Measurements from ENCODE around the gene BPHL.
A peak's percentile ranks its signal among the peaks of the same experiment; 100 is the strongest.
"Not testable (repeated sequence)": the region's sequence is repeated elsewhere in the genome, so short reads cannot be mapped to it uniquely, and the experiment has no call there.

Gene BPHL

GRCh38 chr6:3156184-3157130, 37.9 kb downstream of the BPHL start:
- not testable (repeated sequence) for DNase-seq (ENCODE audit: low read depth in 2 of 2)

GRCh38 chr6:3157131-3157933, 38.8 kb downstream of the BPHL start, which contains the start of gene TUBB2A:
Gene TUBB2A (minus strand): TSS chr6:3157544. CDS start chr6:3157463, 81 bp downstream.
- peak; percentile 80 to 84 for DNase-seq (ENCODE audit: low read depth in 2 of 2)

- peak; percentile 25 to 32 for DNase-seq (ENCODE audit: low read depth in 2 of 2)
Measured at GRCh38 chr6:3159805-3160781, 41.6 kb downstream of the BPHL start.

- DNase-seq (ENCODE audit: low read depth in 2 of 2), result no peak
Measured at GRCh38 chr6:3162067-3162497, 43.6 kb downstream of the BPHL start.

GRCh38 chr6:3162565-3163247, 44.2 kb downstream of the BPHL start:
- peak in 1 of 2 donors; percentile 32 for DNase-seq (ENCODE audit: low read depth in 2 of 2)

- DNase-seq (ENCODE audit: low read depth in 2 of 2), result no peak
Measured at GRCh38 chr6:3163248-3163594, 44.7 kb downstream of the BPHL start.

GRCh38 chr6:3164388-3164787, 45.9 kb downstream of the BPHL start:
- no peak for DNase-seq (ENCODE audit: low read depth in 2 of 2)

GRCh38 chr6:3165631-3166534, 47.4 kb downstream of the BPHL start:
- DNase-seq (ENCODE audit: low read depth in 2 of 2), result no peak

- not testable (repeated sequence) for DNase-seq (ENCODE audit: low read depth in 2 of 2)
Measured at GRCh38 chr6:3166535-3167225, 48.2 kb downstream of the BPHL start.

GRCh38 chr6:3168046-3168445, 49.5 kb downstream of the BPHL start:
- DNase-seq (ENCODE audit: low read depth in 2 of 2), result not testable (repeated sequence)

GRCh38 chr6:3170676-3171075, 52.2 kb downstream of the BPHL start:
- DNase-seq (ENCODE audit: low read depth in 2 of 2), result not testable (repeated sequence)

- not testable (repeated sequence) for DNase-seq (ENCODE audit: low read depth in 2 of 2)
Measured at GRCh38 chr6:3171313-3172175, 53.0 kb downstream of the BPHL start.

- DNase-seq (ENCODE audit: low read depth in 2 of 2), result not testable (repeated sequence)
Measured at GRCh38 chr6:3172789-3173188, 54.3 kb downstream of the BPHL start.

GRCh38 chr6:3173636-3174089, 55.2 kb downstream of the BPHL start:
- not testable (repeated sequence) for DNase-seq (ENCODE audit: low read depth in 2 of 2)

- no peak for DNase-seq (ENCODE audit: low read depth in 2 of 2)
Measured at GRCh38 chr6:3175715-3176402, 57.3 kb downstream of the BPHL start.

GRCh38 chr6:3176562-3177355, 58.2 kb downstream of the BPHL start:
- no peak for DNase-seq (ENCODE audit: low read depth in 2 of 2)

Measured in stimulated activated CD4-positive, alpha-beta T cell treated with anti-CD3 and anti-CD28 coated beads, Interleukin-1b, Interleukin-23, amount 100 ng/mL, for 1 hour (primary cell).